Endothelial cell (in vitro differentiated cells): Measurements from ENCODE around the gene DCAKD. TPM values are rescaled to one million over a fixed set of nuclear protein-coding genes. Genes with fewer than 3 reads are reported as not detected.

ENCODE experiments used
- DNase-seq: peaks from one replicate; pipeline ENCODE4 v3.0.0; 2021; ENCODE audit warnings: low spot score
- H3K27ac Mint-ChIP-seq: one replicate; pipeline ENCODE4 v1.8.0; 2021; ENCODE audit warnings: mixed read lengths, inconsistent platforms; ENCODE audit not compliant: unreplicated experiment
- H3K27me3 Mint-ChIP-seq: one replicate; pipeline ENCODE4 v1.8.0; 2021; ENCODE audit warnings: mild to moderate bottlenecking, moderate library complexity, mixed read lengths, inconsistent platforms; ENCODE audit not compliant: unreplicated experiment
- H3K36me3 Mint-ChIP-seq: one replicate; pipeline ENCODE4 v1.8.0; 2021; ENCODE audit warnings: mild to moderate bottlenecking, low read depth, mixed read lengths, inconsistent platforms; ENCODE audit not compliant: unreplicated experiment
- H3K4me1 Mint-ChIP-seq: one replicate; pipeline ENCODE4 v1.8.0; 2021; ENCODE audit warnings: mild to moderate bottlenecking, mixed read lengths, inconsistent platforms; ENCODE audit not compliant: unreplicated experiment
- H3K4me3 Mint-ChIP-seq: one replicate; pipeline ENCODE4 v1.8.0; 2021; ENCODE audit warnings: mild to moderate bottlenecking, mixed read lengths, inconsistent platforms; ENCODE audit not compliant: unreplicated experiment
- H3K9me3 Mint-ChIP-seq: one replicate; pipeline ENCODE4 v1.8.0; 2021; ENCODE audit warnings: mixed read lengths, inconsistent platforms; ENCODE audit not compliant: unreplicated experiment
- total RNA-seq: library from RNA; stranded (reverse); fragmentation: NEBNext Ultra II Directional; extraction: Animal tissue kit (Norgen Biotek cat#: 25700); gene quantifications from one replicate; pipeline ENCODE4 v1.2.1, GENCODE V29; 2021; ENCODE audit not compliant: unreplicated experiment
- TF ChIP-seq, protein P1 (sequence below): fragments of 200-600 bp; sonication (generic); IDR thresholded peaks from one replicate; pipeline ENCODE4 v1.5.0; 2021; ENCODE audit warnings: antibody characterized with exemption; ENCODE audit not compliant: unreplicated experiment

The DCAKD gene
- total RNA-seq, 1 donor from 2014 or later, result 29.2 TPM

DNA sequence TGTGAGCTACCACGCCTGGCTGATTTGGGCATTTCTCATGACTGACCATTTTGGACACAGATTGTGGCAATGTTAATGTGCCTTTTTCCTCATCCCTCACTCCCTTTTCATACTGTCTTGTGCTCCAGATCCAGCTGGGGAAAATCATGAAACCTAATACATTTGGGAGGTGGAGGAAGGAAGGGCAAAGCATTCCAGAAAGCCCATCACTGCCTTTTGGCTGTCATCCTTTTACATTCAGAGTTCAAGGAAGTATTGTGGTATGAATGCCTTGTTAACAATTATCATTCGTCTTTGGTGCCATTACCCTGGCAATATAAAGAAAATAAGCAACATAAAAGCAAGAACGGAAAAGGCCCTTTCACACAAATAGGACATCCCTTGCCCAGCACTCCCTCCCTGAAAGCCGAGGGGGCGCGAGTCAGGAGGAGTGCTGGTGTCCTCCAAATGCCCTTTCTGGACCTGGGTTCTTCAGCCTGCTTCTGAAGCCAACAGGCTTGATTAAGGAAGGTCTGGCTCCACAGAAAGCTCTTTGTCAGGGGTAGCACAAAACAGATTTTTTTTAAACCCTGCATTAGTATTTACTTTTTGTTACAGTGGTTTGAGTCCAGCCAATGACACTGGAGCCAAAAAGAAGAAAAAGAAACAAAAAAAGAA, 29.7 kb upstream of the DCAKD start:
- Mint-ChIP-seq H3K4me3 (no peak overlapping the region), H3K36me3 (peaks cover 6% of the 10 kb centered on the region), H3K4me1 (peaks cover 12% of the 10 kb centered on the region), H3K9me3 (no peaks in the 10 kb centered on the region), H3K27me3 (no peaks in the 10 kb centered on the region), H3K27ac (no peak overlapping the region)
- DNase-seq, result no peak
- TF ChIP-seq, protein P1, sequence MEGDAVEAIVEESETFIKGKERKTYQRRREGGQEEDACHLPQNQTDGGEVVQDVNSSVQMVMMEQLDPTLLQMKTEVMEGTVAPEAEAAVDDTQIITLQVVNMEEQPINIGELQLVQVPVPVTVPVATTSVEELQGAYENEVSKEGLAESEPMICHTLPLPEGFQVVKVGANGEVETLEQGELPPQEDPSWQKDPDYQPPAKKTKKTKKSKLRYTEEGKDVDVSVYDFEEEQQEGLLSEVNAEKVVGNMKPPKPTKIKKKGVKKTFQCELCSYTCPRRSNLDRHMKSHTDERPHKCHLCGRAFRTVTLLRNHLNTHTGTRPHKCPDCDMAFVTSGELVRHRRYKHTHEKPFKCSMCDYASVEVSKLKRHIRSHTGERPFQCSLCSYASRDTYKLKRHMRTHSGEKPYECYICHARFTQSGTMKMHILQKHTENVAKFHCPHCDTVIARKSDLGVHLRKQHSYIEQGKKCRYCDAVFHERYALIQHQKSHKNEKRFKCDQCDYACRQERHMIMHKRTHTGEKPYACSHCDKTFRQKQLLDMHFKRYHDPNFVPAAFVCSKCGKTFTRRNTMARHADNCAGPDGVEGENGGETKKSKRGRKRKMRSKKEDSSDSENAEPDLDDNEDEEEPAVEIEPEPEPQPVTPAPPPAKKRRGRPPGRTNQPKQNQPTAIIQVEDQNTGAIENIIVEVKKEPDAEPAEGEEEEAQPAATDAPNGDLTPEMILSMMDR, result no peak

GRCh38 chr17:45077643-45078042, 26.2 kb upstream of the DCAKD start:
- Mint-ChIP-seq H3K4me3 (no peak overlapping the region), H3K36me3 (peaks cover 18% of the 10 kb centered on the region), H3K4me1 (peaks cover 12% of the 10 kb centered on the region)

DNA sequence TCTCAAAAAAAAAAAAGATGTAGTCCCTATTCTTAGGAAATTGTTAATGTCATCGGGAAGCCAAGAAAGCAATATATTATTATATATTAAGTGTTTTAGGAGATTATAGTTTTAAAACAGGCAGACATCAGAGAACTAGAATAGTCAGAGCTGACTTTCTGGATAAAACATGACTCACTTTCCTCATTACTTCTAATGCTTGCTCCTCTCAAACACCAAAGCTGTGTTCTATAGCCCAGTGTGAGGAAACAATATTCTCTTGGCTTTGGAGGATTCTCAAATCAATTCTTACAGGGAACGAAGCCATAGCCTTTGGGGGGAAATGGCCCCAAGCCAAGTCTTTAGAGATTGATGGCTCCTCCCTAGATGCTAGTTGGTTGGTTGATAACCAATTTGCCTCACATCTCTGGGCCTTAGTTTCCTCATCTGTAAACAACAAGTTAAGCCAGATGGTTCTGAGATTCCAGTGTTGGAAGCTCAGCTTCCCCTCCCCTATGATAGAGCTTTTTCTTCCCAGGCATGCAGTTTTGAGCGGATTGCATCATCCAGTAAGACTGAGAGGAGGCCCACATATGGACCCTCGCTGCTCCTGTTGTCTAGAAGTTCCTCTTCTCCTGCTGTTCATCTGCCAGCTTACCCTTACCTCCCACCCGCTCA, 22.1 kb upstream of the DCAKD start:
- no peak for DNase-seq
- no peaks in the 10 kb centered on the region for H3K9me3 Mint-ChIP-seq
- H3K4me1 Mint-ChIP-seq, result peaks cover 12% of the 10 kb centered on the region
- H3K4me3 Mint-ChIP-seq, result peak overlapping the region; percentile 49
- no peaks in the 10 kb centered on the region for H3K27me3 Mint-ChIP-seq
- no peak overlapping the region for H3K27ac Mint-ChIP-seq
- TF ChIP-seq, protein P1, result no peak
- H3K36me3 Mint-ChIP-seq, result peaks cover 20% of the 10 kb centered on the region

More at GRCh38 chr17:45077643-45078042, 26.2 kb upstream of the DCAKD start:
- DNase-seq, result no peak
- H3K27ac Mint-ChIP-seq, result no peak overlapping the region
- H3K9me3 Mint-ChIP-seq, result no peaks in the 10 kb centered on the region
- TF ChIP-seq, protein P1, result no peak
- H3K27me3 Mint-ChIP-seq, result no peaks in the 10 kb centered on the region

DNA sequence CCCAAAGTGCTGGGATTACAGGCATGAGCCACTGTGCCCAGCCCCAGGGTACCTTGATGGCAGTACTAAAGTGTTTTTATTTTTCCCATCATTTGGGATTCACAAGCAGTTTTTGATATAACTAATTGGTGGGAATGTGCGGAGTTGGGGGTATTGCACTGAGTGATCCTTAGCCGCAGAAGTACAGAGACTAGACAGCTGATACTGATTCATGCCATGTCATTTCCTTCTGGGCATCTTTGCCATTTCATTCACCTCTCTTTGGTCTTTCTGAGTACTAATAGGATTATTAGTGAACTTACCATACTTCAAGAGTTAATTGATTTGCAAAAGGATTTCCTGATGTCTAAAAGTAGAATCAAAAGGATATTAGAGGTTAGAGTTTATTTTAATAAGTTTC, 19.4 kb upstream of the DCAKD start:
- no peak overlapping the region for H3K4me3 Mint-ChIP-seq
- peaks cover 20% of the 10 kb centered on the region for H3K36me3 Mint-ChIP-seq
- H3K9me3 Mint-ChIP-seq, result no peaks in the 10 kb centered on the region
- no peak overlapping the region for H3K27ac Mint-ChIP-seq
- no peaks in the 10 kb centered on the region for H3K4me1 Mint-ChIP-seq
- no peak for DNase-seq
- TF ChIP-seq, protein P1, result no peak
- no peaks in the 10 kb centered on the region for H3K27me3 Mint-ChIP-seq

- Mint-ChIP-seq H3K4me1 (no peaks in the 10 kb centered on the region), H3K4me3 (no peak overlapping the region), H3K36me3 (peaks cover 20% of the 10 kb centered on the region), H3K27me3 (no peaks in the 10 kb centered on the region), H3K9me3 (no peaks in the 10 kb centered on the region), H3K27ac (no peak overlapping the region)
- no peak for DNase-seq
- TF ChIP-seq, protein P1, result no peak
Observed at GRCh38 chr17:45070001-45070400, 18.6 kb upstream of the DCAKD start.
